BLaER1 treated with 17β-estradiol and CSF1 and Interleukin-3, amounts not matched to agents 10 nM and 100 nM (cell line): ENCODE measurements around the gene OR12D2.
"Not testable (repeated sequence)": the region's sequence is repeated elsewhere in the genome, so short reads cannot be mapped to it uniquely, and the experiment has no call there.

Experiments
- H3K27ac ChIP-seq, 11 experiments: shearing (Covaris generic); formaldehyde crosslinking; 2 replicates each; pipeline ENCODE4 v1.8.1; 2022
- H3K27me3 ChIP-seq, 11 experiments: shearing (Covaris generic); formaldehyde crosslinking; 2 replicates each; pipeline ENCODE4 v1.8.1; 2022
- H3K36me3 ChIP-seq, 11 experiments: shearing (Covaris generic); formaldehyde crosslinking; 2 replicates each; pipeline ENCODE4 v1.8.1; 2022
- H3K4me1 ChIP-seq, 10 experiments: shearing (Covaris generic); formaldehyde crosslinking; 2 replicates each; pipeline ENCODE4 v1.8.1; 2022
- H3K4me2 ChIP-seq, 11 experiments: shearing (Covaris generic); formaldehyde crosslinking; 2 replicates each; pipeline ENCODE4 v1.8.1; 2022
- H3K4me3 ChIP-seq, 10 experiments: shearing (Covaris generic); formaldehyde crosslinking; 2 replicates each; pipeline ENCODE4 v1.8.1; 2022
- H3K9ac ChIP-seq, 11 experiments: shearing (Covaris generic); formaldehyde crosslinking; 2 replicates each; pipeline ENCODE4 v1.8.1; 2022
- H3K9me3 ChIP-seq, 11 experiments: shearing (Covaris generic); formaldehyde crosslinking; replicated peaks in 1 of 11; 2 replicates each; pipeline ENCODE4 v1.8.1; 2022
- H4K20me1 ChIP-seq, 11 experiments: shearing (Covaris generic); formaldehyde crosslinking; 2 replicates each; pipeline ENCODE4 v1.8.1; 2022
- Cebpa-rat ChIP-seq, 11 experiments: shearing (Covaris generic); IDR thresholded peaks; 2 replicates each; pipeline ENCODE4 v1.8.1; 2022

The OR12D2 gene

GRCh38 chr6:29414588-29414987, 19.2 kb downstream of the OR12D2 start, which contains the start of gene OR12D1:
OR12D1 (plus strand) TSS chr6:29414928.
- no peak for TF ChIP-seq Cebpa-rat (IDR thresholded peaks at IDR 0.05)
- Histone ChIP-seq H3K9ac (no peak within 1 kb of the TSS), H3K4me3 (no peak within 1 kb of the TSS), H3K27ac (no peak within 1 kb of the TSS), H3K27me3 (no peaks in the 10 kb centered on the region), H3K9me3 (peaks cover 19 to 32% (median 26%) of the 10 kb centered on the region in 11 experiments), H3K4me1 (no peaks in the 10 kb centered on the region), H3K4me2 (no peak within 1 kb of the TSS), H4K20me1 (no peaks in the 10 kb centered on the region), H3K36me3 (no peaks in the 10 kb centered on the region)

- H3K9ac ChIP-seq, result no peak overlapping the region
- H3K9me3 ChIP-seq, result no peaks in the 10 kb centered on the region
- H3K4me3 ChIP-seq, result no peak overlapping the region
- TF ChIP-seq Cebpa-rat (IDR thresholded peaks at IDR 0.05), result no peak
- H3K27ac ChIP-seq, result no peak overlapping the region
- no peak overlapping the region for H3K4me2 ChIP-seq
- no peaks in the 10 kb centered on the region for H4K20me1 ChIP-seq
- H3K4me1 ChIP-seq, result no peaks in the 10 kb centered on the region
- no peaks in the 10 kb centered on the region for H3K36me3 ChIP-seq
- no peaks in the 10 kb centered on the region for H3K27me3 ChIP-seq
These were observed 24.1 kb downstream of the OR12D2 start for GRCh38 chr6:29419516-29419915.

- Histone ChIP-seq H3K9ac (no peak overlapping the region), H3K4me2 (no peak overlapping the region), H3K27me3 (no peaks in the 10 kb centered on the region), H3K4me3 (no peak overlapping the region), H3K27ac (no peak overlapping the region), H3K9me3 (no peaks in the 10 kb centered on the region), H4K20me1 (no peaks in the 10 kb centered on the region), H3K4me1 (no peaks in the 10 kb centered on the region), H3K36me3 (no peaks in the 10 kb centered on the region)
- TF ChIP-seq Cebpa-rat (IDR thresholded peaks at IDR 0.05), result no peak
These were observed 28.7 kb downstream of the OR12D2 start for GRCh38 chr6:29424168-29424567.

GRCh38 chr6:29424575-29424974, 29.1 kb downstream of the OR12D2 start:
- no peak overlapping the region for H3K27ac ChIP-seq
- no peak overlapping the region for H3K4me2 ChIP-seq
- no peaks in the 10 kb centered on the region for H4K20me1 ChIP-seq
- no peak for TF ChIP-seq Cebpa-rat (IDR thresholded peaks at IDR 0.05)
- no peaks in the 10 kb centered on the region for H3K27me3 ChIP-seq
- no peak overlapping the region for H3K9ac ChIP-seq
- no peaks in the 10 kb centered on the region for H3K4me1 ChIP-seq
- H3K4me3 ChIP-seq, result no peak overlapping the region
- H3K36me3 ChIP-seq, result no peaks in the 10 kb centered on the region
- H3K9me3 ChIP-seq, result no peaks in the 10 kb centered on the region

- Histone ChIP-seq H3K4me1 (no peaks in the 10 kb centered on the region), H3K4me3 (no peak overlapping the region)
- no peak for TF ChIP-seq Cebpa-rat (IDR thresholded peaks at IDR 0.05)
These were observed 29.6 kb downstream of the OR12D2 start for GRCh38 chr6:29425075-29425474.

GRCh38 chr6:29426654-29427053, 31.2 kb downstream of the OR12D2 start:
- Histone ChIP-seq H3K27ac (no peak overlapping the region), H3K36me3 (no peaks in the 10 kb centered on the region), H3K9me3 (no peaks in the 10 kb centered on the region), H3K4me1 (no peaks in the 10 kb centered on the region), H3K27me3 (no peaks in the 10 kb centered on the region), H3K4me3 (no peak overlapping the region), H3K4me2 (no peak overlapping the region), H4K20me1 (no peaks in the 10 kb centered on the region), H3K9ac (no peak overlapping the region)
- TF ChIP-seq Cebpa-rat (IDR thresholded peaks at IDR 0.05), result no peak

More at GRCh38 chr6:29425075-29425474, 29.6 kb downstream of the OR12D2 start:
- no peaks in the 10 kb centered on the region for H3K27me3 ChIP-seq
- no peak overlapping the region for H3K4me2 ChIP-seq
- H3K9ac ChIP-seq, result no peak overlapping the region
- no peak overlapping the region for H3K27ac ChIP-seq
- no peaks in the 10 kb centered on the region for H3K9me3 ChIP-seq
- H3K36me3 ChIP-seq, result no peaks in the 10 kb centered on the region
- H4K20me1 ChIP-seq, result no peaks in the 10 kb centered on the region

GRCh38 chr6:29436730-29437129, 41.3 kb downstream of the OR12D2 start:
- H3K27ac ChIP-seq, H3K4me1 ChIP-seq, H4K20me1 ChIP-seq, H3K4me2 ChIP-seq, H3K4me3 ChIP-seq, H3K9ac ChIP-seq, H3K27me3 ChIP-seq, H3K36me3 ChIP-seq, H3K9me3 ChIP-seq: not testable (repeated sequence)

- H3K9me3 ChIP-seq, result peaks cover under 1 to 6% (median 4%) of the 10 kb centered on the region in 11 experiments; a peak in 16 of 22 replicates
- H4K20me1 ChIP-seq, result no peaks in the 10 kb centered on the region
- no peaks in the 10 kb centered on the region for H3K36me3 ChIP-seq
- H3K9ac ChIP-seq, result no peak within 1 kb of the TSS
- no peak within 1 kb of the TSS for H3K4me2 ChIP-seq
- H3K4me3 ChIP-seq, result no peak within 1 kb of the TSS
- no peaks in the 10 kb centered on the region for H3K27me3 ChIP-seq
- no peak within 1 kb of the TSS for H3K27ac ChIP-seq
- H3K4me1 ChIP-seq, result no peaks in the 10 kb centered on the region
- TF ChIP-seq Cebpa-rat (IDR thresholded peaks at IDR 0.05), result no peak
These were observed 43.6 kb downstream of the OR12D2 start, which contains the start of gene OR10C1 for GRCh38 chr6:29439006-29439405. OR10C1 (plus strand) TSS chr6:29439306; CDS start chr6:29440016, 710 bp downstream.

GRCh38 chr6:29442719-29443118, 47.3 kb downstream of the OR12D2 start:
- no peaks in the 10 kb centered on the region for H3K4me1 ChIP-seq
- no peaks in the 10 kb centered on the region for H3K27me3 ChIP-seq
- H4K20me1 ChIP-seq, result no peaks in the 10 kb centered on the region
- H3K9me3 ChIP-seq, result peaks cover 9 to 20% (median 14%) of the 10 kb centered on the region in 11 experiments; a peak in 18 of 22 replicates
- no peaks in the 10 kb centered on the region for H3K36me3 ChIP-seq
- H3K9ac ChIP-seq, result no peak overlapping the region
- no peak overlapping the region for H3K4me3 ChIP-seq
- no peak for TF ChIP-seq Cebpa-rat (IDR thresholded peaks at IDR 0.05)
- no peak overlapping the region for H3K27ac ChIP-seq
- no peak overlapping the region for H3K4me2 ChIP-seq

- H3K4me3 ChIP-seq, H3K36me3 ChIP-seq, H3K27me3 ChIP-seq, H3K4me2 ChIP-seq, H4K20me1 ChIP-seq, H3K9ac ChIP-seq, H3K27ac ChIP-seq, H3K4me1 ChIP-seq: not testable (repeated sequence)
- peaks cover 9 to 20% (median 14%) of the 10 kb centered on the region in 11 experiments; a peak in 18 of 22 replicates for H3K9me3 ChIP-seq
These were observed 48.6 kb downstream of the OR12D2 start for GRCh38 chr6:29444031-29444430.
